Keratinocyte (primary cell): ENCODE results near the gene ZNF57. TPM values are rescaled to one million over a fixed set of nuclear protein-coding genes. Genes with fewer than 3 reads are reported as not detected.
"Not testable (repeated sequence)": the region's sequence is repeated elsewhere in the genome, so short reads cannot be mapped to it uniquely, and the experiment has no call there.

ENCODE experiments used
- DNase-seq: peaks from one replicate; pipeline ENCODE4 v3.0.0-alpha.2; 2011; ENCODE audit warnings: low read depth, missing footprints, low spot score
- FAIRE-seq: peaks from 2 replicates; lab custom pipeline; 2011; peaks lifted over from hg19 to GRCh38; lab: Jason Lieb, UNC
- H2AFZ ChIP-seq: 2 replicates; pipeline ENCODE4 v1.6.0; 2012; ENCODE audit warnings: low read length, control low read depth, inconsistent platforms; ENCODE audit not compliant: control insufficient read depth
- H3K27ac ChIP-seq: 2 replicates; pipeline ENCODE4 v1.5.1; 2011; ENCODE audit warnings: low read length; ENCODE audit not compliant: control insufficient read depth, insufficient read depth
- H3K27me3 ChIP-seq: 3 replicates; pipeline ENCODE4 v1.6.0; 2011; ENCODE audit warnings: low read length; ENCODE audit not compliant: control insufficient read depth, insufficient read depth; ENCODE audit errors: extremely low read depth
- H3K36me3 ChIP-seq, 2 experiments: 2 replicates in 1 of 2; 3 replicates in 1 of 2; pipeline ENCODE4 v1.5.1; 2011; ENCODE audit warnings: low read length in 2 of 2, mild to moderate bottlenecking in 1 of 2; ENCODE audit not compliant: control insufficient read depth in 2 of 2, insufficient read depth in 2 of 2; ENCODE audit errors: extremely low read depth in 1 of 2
- H3K4me1 ChIP-seq: 3 replicates; pipeline ENCODE4 v1.5.1; 2011; ENCODE audit warnings: low read length; ENCODE audit not compliant: control insufficient read depth, insufficient read depth; ENCODE audit errors: extremely low read depth
- H3K4me2 ChIP-seq: 3 replicates; pipeline ENCODE4 v1.6.0; 2011; ENCODE audit warnings: low read depth, low read length; ENCODE audit not compliant: control insufficient read depth, insufficient read depth; ENCODE audit errors: extremely low read depth
- H3K4me3 ChIP-seq, 3 experiments: fragments of 200-600 bp in 1 of 3; sonication (generic) in 1 of 3; 2 replicates in 2 of 3; 3 replicates in 1 of 3; pipeline ENCODE4 v1.5.1; 2011 to 2016; ENCODE audit warnings: low read length in 3 of 3, mild to moderate bottlenecking in 3 of 3, control low read depth in 2 of 3, inconsistent platforms in 1 of 3, low read depth in 1 of 3, mixed read lengths in 1 of 3, mixed run types in 1 of 3, moderate library complexity in 1 of 3; ENCODE audit not compliant: control insufficient read depth in 2 of 3, insufficient read depth in 2 of 3; ENCODE audit errors: extremely low read depth in 1 of 3
- H3K79me2 ChIP-seq: 2 replicates; pipeline ENCODE4 v1.6.0; 2012; ENCODE audit warnings: low read length; ENCODE audit not compliant: control insufficient read depth, insufficient read depth
- H3K9ac ChIP-seq: 3 replicates; pipeline ENCODE4 v1.6.0; 2011; ENCODE audit warnings: low read length; ENCODE audit not compliant: control insufficient read depth, insufficient read depth; ENCODE audit errors: extremely low read depth
- H3K9me1 ChIP-seq: 3 replicates; pipeline ENCODE4 v1.6.0; 2011; ENCODE audit warnings: low read length; ENCODE audit not compliant: control insufficient read depth, insufficient read depth; ENCODE audit errors: extremely low read depth
- H3K9me3 ChIP-seq: 2 replicates; pipeline ENCODE4 v1.5.1; 2012; ENCODE audit warnings: low read depth, low read length; ENCODE audit not compliant: control insufficient read depth
- H4K20me1 ChIP-seq: 3 replicates; pipeline ENCODE4 v1.6.0; 2011; ENCODE audit warnings: low read length; ENCODE audit not compliant: control insufficient read depth, insufficient read depth; ENCODE audit errors: extremely low read depth
- CTCF ChIP-seq, 3 experiments: IDR thresholded peaks in 1 of 3; conservative IDR thresholded peaks in 1 of 3; optimal IDR thresholded peaks in 1 of 3; 2 replicates in 2 of 3; 3 replicates in 1 of 3; pipeline versions ENCODE3 to v1.5.1; 2011; ENCODE audit warnings: low read length in 3 of 3, mild to moderate bottlenecking in 3 of 3, moderate library complexity in 2 of 3, control low read depth in 1 of 3, inconsistent platforms in 1 of 3; ENCODE audit not compliant: insufficient read depth in 2 of 3; ENCODE audit errors: extremely low read depth in 1 of 3
- EZH2 ChIP-seq: IDR thresholded peaks from one replicate; pipeline ENCODE4 v1.6.1; 2012; ENCODE audit warnings: inconsistent platforms, mild to moderate bottlenecking, low read length, moderate library complexity
- dilution Hi-C: fragments of 300-500 bp; cut with MboI; formaldehyde crosslinking; loops from one replicate; pipeline ENCODE4 v1.7.0; 2020; ENCODE audit warnings: low sequenced_read_pairs; ENCODE audit not compliant: extremely low pct_ligation_motif_present
- polyA plus RNA-seq, 5 experiments: library from polyadenylated mRNA; depleted of rRNA in 3 of 5; stranded (reverse) in 3 of 5; stranded (forward) in 1 of 5; unstranded in 1 of 5; fragments of >200 nt; gene quantifications; 1 replicate in 1 of 5; 2 replicates in 3 of 5; 3 replicates in 1 of 5; pipeline versions ENCODE4 v1.2.1 to v1.2.3, GENCODE V29; 2011 to 2012; ENCODE audit warnings: missing spikeins in 2 of 5, low read depth in 1 of 5, low replicate concordance in 1 of 5

The ZNF57 gene
- polyA plus RNA-seq, 1 donor (not counting 4 experiments of a cell fraction or from before 2014, with no cell fraction given): 9.7 TPM

GRCh38 chr19:2888731-2889224 is 11.9 kb upstream of the ZNF57 start:
- Histone ChIP-seq H3K9ac (no peak overlapping the region), H3K27ac (no peak overlapping the region), H3K4me2 (peak overlapping the region; percentile 5), H2AFZ (no peak overlapping the region), H3K9me1 (no peaks in the 10 kb centered on the region), H3K9me3 (no peaks in the 10 kb centered on the region), H3K79me2 (no peaks in the 10 kb centered on the region), H3K27me3 (no peaks in the 10 kb centered on the region), H3K4me1 (no peaks in the 10 kb centered on the region), H4K20me1 (no peaks in the 10 kb centered on the region), H3K4me3 (peak overlapping the region in 1 of 3 experiments; percentile 20), H3K36me3 (no peaks in the 10 kb centered on the region)
- dilution Hi-C loops: no loop called here
- DNase-seq (no peak), FAIRE-seq (no peak)
- no peak for TF ChIP-seq EZH2
- no peak for TF ChIP-seq CTCF (optimal IDR thresholded peaks at IDR 0.05 in 1 of 3, IDR thresholded peaks at IDR 0.05 in 1 of 3, conservative IDR thresholded peaks at IDR 0.05 in 1 of 3; ENCODE audit: extremely low read depth in 1 of 3, insufficient read depth in 2 of 3, low read length in 3 of 3)

GRCh38 chr19:2890531-2890930 is 10.2 kb upstream of the ZNF57 start:
- H3K9me1 ChIP-seq, H3K79me2 ChIP-seq, H3K36me3 ChIP-seq, H3K4me2 ChIP-seq, H3K9me3 ChIP-seq, H3K9ac ChIP-seq, H3K4me3 ChIP-seq, H2AFZ ChIP-seq, H3K27ac ChIP-seq, dilution Hi-C loops, H3K27me3 ChIP-seq, H3K4me1 ChIP-seq, DNase-seq, H4K20me1 ChIP-seq, FAIRE-seq: not testable (repeated sequence)

- Histone ChIP-seq H3K4me1 (peaks cover under 1% of the 10 kb centered on the region), H3K27me3 (no peaks in the 10 kb centered on the region), H4K20me1 (no peaks in the 10 kb centered on the region), H3K4me2 (no peak overlapping the region), H3K4me3 (no peak overlapping the region), H3K9ac (no peak overlapping the region), H3K79me2 (peaks cover 5% of the 10 kb centered on the region), H3K9me3 (peaks cover 4% of the 10 kb centered on the region), H2AFZ (no peak overlapping the region), H3K27ac (no peak overlapping the region), H3K36me3 (no peaks in the 10 kb centered on the region), H3K9me1 (no peaks in the 10 kb centered on the region)
- dilution Hi-C loops: no loop called here
- DNase-seq (no peak), FAIRE-seq (no peak)
- TF ChIP-seq EZH2: no peak
Observed at GRCh38 chr19:2896694-2897093, 4.0 kb upstream of the ZNF57 start.
